Activated CD4-positive, alpha-beta T cell treated with anti-CD3 and anti-CD28 coated beads for 4 hours (primary cell): ENCODE results near the gene FUT6.

Experiments
- DNase-seq, 2 donors: peaks; one replicate each; pipeline ENCODE4 v3.0.0-alpha.2; 2020

Gene FUT6

DNA sequence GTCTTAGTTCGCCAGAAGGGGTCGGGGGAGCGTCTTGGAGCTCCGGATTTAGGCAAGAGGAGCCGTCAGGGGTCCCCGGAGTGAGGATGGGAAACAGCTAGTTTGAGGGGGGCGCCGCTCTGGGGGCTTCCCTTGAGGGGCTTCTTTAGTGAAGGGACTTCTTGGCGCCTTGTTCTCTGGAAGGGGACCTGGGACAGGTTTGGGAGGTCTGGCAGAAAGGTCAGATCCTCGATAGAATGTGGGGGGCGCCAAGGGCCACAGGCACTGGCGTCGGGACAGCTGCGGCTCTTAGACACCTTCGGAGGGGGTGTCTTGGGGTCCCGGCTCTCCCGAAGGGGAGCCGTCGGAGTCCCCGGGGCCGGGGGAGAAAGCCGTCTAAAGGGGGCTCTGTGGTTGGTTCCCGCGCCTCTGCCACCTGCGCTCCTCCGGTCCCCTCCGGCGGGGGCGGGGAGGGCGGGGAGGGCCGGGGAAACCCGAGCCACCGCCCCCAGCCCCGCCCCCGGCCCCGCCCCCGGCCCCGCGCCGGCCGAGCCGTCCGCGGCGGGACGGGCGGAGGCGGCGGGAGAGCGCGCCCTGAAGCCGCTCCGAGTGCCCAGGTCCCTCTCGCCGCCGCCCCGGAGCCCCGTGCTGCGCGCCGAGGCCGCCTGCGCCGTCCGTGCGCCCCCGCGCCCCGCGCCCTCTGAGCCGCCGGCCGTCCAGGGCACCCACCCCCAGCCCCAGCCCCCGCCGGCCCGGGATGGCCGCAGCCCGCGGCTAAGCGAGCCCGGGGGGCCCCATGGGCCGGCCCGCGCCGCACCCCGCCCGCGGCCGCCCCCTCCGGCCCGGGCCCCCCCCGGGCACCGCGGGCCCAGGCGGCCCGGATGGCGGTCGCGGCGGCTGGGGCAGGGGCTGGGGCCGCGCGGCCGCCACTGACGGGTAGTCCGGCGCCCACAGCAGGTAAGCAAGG is 34.7 kb downstream of the FUT6 start, which contains the start of gene NRTN:
NRTN (plus strand) TSS at position 552 of the 946 bp plus-strand sequence. CDS start 19,099 bp downstream, outside the sequence.
- peak; percentile 56 to 64 for DNase-seq

DNA sequence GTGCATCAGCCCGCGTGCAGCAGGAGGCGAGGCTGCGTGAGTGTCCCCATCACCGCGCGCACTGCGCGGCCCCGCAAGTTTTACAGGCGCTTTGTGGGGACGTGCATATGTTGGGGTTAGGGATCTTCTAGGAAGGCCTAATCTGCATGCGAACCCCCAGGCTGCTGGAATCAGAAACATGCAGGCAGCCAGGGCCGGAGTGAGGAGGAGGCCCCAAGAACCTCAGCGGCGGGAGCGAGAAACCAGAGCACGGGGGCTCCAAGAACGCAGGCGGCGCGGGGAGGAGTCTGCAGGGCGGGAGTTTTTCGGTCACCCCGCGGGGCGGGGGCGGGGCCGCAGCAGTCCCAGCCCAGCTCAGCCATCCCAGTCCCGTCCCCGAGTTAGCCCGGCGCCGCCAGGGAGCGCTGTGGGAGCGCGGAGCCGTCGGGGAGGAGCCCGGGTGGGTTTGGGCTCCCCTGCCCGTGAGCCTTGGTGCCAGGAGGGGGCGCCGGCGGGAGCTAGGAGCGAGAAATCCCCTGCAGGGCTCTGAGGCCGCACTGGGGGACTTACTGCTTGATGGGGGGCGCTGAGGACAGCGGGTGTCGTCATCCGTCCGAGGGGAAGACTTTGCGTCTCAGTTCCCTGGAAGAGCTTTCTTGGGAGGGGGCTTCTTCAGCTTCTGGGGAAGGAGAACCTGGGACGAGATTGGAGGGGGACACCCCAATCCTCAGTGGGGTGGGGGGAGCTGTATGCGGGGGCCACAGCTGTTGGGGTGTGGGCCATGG is 35.6 kb downstream of the FUT6 start:
- peak; percentile 85 to 90 for DNase-seq

GRCh38 chr19:5803441-5803751 is 36.1 kb downstream of the FUT6 start:
- no peak for DNase-seq

DNA sequence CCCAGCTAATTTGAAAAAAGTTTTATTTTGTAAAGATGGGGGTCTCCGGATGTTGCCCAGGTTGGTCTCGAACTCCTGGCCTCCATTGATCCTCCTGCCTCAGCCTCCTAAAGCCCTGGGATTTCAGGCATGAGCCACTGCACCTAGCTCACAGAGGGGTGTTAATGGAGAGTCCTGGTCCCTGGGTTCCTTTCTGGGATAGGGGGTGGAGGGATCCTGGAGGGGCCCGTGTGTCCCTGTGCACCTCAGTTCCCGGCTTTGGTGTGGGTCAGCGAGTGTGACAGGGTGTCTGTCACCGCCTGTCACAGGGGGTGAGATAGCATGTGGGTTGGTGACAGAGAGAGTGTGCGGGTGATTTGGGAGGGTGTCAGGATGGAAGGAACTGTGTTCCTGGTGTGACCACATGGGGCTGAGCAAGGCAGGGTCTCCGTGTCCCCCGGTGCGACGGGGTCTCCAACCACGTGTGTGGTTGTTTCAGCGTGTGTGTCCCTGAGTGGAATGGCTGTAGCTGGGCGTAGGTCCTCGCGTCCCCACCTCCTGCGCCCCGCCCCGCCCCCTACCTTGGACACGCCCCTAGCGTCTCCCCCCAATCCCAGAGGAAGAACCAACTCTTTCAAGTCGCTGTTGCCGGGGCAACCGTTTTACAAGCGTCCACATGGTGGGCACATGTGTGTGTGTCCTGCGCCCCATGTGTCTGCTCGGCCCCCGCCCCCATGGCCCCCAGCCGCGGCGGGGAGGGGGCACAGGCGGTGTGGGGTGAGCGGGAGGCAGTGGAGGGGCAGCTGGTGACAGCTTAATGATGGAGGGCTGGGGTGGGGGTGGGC is 37.5 kb downstream of the FUT6 start:
- no peak for DNase-seq

DNA sequence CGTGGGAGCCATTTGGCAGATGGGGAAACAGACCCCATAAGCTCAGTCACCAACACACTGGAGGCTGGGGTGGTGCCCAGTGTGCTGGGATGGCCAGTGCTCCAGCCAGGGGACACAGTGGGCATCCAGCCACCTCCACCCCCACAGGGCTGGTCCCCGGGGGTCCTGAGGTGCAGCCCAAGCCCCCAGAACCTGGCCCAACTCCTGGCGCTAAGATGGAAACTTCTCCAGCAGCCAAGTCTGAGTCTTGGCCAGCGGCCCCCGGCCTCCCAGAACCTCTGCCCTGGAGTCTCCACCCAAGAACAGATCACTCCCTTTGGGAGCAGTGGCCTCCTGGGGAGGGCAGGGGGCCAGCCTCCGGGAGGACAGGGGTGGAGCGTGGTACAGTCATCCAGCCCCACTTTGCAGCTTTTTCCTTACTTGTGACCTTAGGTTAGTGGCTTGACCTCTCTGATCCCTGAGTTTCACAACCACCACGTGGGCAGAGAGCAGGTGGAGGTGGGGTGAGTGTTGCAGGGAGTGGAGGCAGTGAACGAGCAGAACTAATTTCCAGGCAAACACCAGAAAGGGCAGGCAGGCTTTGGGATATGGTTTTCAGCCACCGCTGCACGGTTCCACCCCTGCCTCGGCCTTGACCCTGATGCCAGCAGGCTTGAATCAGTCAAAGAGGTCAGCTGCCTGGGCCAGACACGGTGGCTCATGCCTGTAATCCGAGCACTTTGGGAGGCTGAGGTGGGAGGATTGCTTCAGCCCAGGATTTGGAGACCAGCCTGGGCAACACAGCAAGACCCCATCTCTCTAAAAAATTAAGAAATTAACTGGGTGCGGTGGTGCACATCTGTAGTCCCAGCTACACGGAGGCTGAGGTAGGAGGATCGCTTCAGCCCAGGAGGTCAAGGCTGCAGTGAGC is 38.9 kb downstream of the FUT6 start:
- no peak for DNase-seq

- DNase-seq: no peak
These were observed 40.0 kb downstream of the FUT6 start for GRCh38 chr19:5799247-5800241.

DNA sequence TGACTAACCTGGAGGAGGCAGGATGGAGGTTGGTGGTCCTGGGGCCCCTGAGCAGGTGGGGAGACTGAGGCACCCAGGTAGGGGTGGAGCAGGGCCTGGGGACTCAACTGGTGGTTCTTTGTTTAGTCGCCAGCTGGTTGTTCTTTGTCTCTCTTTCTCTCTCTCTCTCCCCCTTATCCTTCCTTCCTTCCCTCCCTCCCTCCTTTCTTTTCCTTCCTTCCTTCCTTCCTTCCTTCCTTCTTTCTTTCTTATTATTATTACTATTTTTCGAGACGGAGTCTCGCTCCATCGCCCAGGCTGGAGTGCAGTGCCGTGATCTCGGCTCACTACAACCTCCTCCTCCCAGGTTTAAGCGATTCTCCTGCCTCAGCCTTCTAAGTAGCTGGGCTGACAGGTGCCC is 41.3 kb downstream of the FUT6 start:
- no peak for DNase-seq

GRCh38 chr19:5795382-5795919 is 44.1 kb downstream of the FUT6 start:
- no peak for DNase-seq

DNA sequence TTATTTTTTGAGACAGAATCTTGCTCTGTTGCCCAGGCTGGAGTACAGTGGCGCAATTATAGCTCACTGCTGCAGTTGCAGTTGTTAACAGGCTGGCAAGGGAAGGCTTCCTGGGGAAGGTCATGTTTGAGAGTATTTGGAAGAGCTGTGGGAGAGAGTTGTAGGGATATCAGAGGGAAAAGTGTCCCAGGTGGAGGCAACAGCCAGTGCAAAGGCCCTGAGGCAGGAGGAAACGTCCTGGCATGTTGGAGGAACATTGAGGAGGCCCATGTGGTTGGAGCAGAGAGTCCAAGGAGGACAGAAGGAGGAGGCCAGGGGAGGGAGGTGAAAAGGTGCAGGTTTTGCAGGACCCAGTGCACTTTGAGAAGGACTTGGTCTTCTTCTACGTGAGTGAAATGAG is 46.3 kb downstream of the FUT6 start:
- no peak for DNase-seq

- DNase-seq: no peak
These were observed 47.3 kb downstream of the FUT6 start for GRCh38 chr19:5792224-5792623.

- peak; percentile 95 to 96 for DNase-seq
These were observed 48.7 kb downstream of the FUT6 start, which contains the start of gene DUS3L for GRCh38 chr19:5790559-5791520. DUS3L (minus strand) TSS chr19:5791163; CDS start chr19:5791141, 22 bp downstream.

DNA sequence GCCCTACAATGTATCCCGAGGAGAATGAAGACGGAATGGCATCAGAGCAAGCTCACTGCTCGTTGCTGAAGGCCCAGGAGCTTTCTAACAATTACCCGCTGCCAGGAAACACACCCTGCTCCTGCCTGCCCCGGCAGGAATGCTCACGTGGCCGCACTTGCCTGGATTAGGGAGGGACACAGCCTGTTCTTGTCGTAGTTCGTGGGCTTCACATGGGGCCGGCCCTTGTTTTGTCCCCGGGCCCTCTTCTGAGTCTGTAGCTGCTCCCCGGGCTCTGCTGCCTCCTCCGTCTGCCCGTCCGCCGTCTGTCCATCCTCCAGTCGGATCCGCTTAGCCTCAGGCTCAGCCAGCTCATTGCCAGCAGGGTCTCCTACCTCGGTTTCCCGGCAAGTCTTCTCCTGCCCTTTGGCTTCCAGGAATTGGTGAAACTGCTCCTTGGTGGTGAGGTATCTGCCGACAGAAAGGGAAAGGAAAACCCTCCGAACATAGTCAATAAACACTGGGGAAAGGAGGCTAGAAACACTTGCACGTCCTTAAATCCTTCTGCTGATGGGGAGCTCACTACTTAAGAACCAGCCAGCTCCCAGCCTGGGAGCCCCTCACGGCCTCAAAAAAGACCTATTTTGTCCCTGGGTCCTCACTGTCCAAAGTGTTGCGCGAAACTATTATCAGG is 49.5 kb downstream of the FUT6 start:
- no peak for DNase-seq

GRCh38 chr19:5789351-5789761 is 50.1 kb downstream of the FUT6 start:
- DNase-seq: no peak

DNA sequence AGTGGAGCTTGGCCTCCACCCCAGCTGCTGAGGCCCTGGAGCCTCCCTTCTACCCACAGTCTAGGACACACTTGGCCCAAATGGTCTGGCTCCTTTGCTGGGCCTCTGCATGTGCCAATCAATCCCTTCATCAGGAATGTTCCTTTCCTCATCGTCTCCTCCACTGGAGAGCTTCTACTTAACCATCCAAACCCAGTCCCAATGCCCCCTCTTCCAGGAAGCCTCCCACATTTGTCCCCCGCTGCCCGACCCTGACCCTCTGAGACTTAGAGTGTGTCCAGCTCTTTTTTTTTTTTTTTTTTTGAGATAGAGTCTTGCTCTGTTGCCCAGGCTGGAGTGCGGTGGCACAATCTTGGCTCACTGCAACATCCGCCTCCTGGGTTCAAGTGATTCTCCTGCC is 51.1 kb downstream of the FUT6 start:
- no peak for DNase-seq

GRCh38 chr19:5787409-5788182 is 51.9 kb downstream of the FUT6 start:
- no peak for DNase-seq

GRCh38 chr19:5786593-5787408 is 52.7 kb downstream of the FUT6 start:
- DNase-seq: no peak

GRCh38 chr19:5785423-5785822 is 54.1 kb downstream of the FUT6 start:
- no peak for DNase-seq
